HG03060 (cell line): ENCODE measurements around the gene ARHGAP30.
"Not testable (repeated sequence)": the region's sequence is repeated elsewhere in the genome, so short reads cannot be mapped to it uniquely, and the experiment has no call there.

Experiments used
- ATAC-seq: cut with Tn5 transposase; IDR thresholded peaks from one replicate; pipeline ENCODE4 v1.9.1; 2021; ENCODE audit warnings: low read depth, moderate number of reproducible peaks; ENCODE audit not compliant: unreplicated experiment

Gene ARHGAP30

DNA sequence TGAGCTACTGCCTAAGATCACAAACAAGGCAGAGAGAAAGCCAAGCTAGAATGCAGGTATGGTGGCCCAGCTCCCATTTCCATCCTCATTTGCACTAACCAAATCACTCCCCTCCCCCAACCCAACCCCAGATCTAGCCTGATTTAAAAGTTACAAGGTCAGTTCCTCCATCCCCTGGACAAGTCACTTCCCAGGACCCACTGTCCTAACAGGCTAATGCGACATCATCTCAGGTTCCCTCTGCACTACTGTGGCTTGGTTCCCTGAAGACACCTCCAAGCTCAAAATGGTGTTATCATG is 51.1 kb downstream of the ARHGAP30 start:
- no peak for ATAC-seq

DNA sequence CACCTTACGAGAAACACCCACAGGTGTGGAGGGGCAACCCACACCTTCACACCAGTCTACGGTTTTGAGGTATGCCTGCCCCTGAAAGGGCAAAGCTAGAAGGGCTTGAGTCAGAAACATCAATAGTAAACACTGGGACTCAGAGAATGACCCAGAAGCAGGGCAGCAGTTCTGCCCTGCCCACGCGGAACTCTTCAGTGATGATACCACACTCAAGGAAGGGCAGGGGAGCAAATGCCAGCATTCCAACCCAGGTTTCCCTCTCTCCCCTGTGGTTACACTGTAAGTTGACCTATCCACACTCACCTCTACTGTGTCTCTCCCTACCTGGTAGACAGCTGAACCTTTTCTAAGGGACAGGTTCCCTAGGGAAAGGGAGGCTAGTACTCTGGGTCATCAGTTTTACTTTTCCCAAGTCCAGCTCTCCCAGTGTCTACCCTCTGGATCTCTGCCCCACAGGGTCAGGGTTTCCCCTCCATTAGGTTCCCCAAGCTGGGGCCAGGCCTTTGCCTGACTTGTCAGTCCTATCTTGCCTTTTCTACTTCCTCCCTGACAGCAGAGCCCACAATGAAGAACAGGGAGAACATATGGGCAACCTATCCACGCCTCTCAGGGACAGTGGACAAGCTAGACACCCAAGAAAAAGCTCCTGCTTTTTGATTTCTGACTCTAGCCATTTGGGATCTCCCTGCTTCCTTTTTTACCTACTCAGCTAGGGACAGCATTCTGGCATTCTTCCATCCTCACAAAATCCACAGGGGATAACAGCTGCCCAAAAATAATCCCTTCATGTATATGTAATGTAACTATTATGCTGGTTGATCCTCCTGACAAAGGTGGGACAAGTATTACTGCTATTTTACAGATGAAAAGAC is 51.7 kb downstream of the ARHGAP30 start:
- ATAC-seq = no peak

DNA sequence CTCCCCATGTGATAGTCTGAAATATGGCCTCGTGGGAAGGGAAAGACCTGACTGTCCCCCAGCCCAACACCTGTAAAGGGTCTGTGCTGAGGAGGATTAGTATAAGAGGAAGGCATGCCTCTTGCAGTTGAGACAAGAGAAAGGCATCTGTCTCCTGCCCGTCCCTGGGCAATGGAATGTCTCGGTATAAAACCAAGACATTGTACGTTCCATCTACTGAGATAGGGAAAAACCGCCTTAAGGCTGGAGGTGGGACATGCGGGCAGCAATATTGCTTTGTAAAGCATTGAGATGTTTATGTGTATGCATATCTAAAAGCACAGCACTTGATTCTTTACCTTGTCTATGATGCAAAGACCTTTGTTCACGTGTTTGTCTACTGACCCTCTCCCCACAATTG is 52.5 kb downstream of the ARHGAP30 start:
- not testable (repeated sequence) for ATAC-seq

DNA sequence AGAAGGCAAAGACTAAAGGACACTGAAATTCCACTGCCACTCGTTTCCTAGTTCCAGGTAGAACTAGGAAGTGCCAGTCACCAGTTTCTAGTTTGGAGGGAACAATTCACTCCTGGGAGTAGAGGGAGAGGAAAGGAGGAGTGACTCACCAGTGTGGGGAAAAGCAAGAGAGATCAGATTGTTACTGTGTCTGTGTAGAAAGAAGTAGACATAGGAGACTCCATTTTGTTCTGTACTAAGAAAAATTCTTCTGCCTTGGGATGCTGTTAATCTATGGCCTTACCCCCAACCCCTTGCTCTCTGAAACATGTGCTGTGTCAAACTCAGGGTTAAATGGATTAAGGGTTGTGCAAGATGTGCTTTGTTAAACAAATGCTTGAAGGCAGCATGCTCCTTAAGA is 53.0 kb downstream of the ARHGAP30 start:
- not testable (repeated sequence) for ATAC-seq

DNA sequence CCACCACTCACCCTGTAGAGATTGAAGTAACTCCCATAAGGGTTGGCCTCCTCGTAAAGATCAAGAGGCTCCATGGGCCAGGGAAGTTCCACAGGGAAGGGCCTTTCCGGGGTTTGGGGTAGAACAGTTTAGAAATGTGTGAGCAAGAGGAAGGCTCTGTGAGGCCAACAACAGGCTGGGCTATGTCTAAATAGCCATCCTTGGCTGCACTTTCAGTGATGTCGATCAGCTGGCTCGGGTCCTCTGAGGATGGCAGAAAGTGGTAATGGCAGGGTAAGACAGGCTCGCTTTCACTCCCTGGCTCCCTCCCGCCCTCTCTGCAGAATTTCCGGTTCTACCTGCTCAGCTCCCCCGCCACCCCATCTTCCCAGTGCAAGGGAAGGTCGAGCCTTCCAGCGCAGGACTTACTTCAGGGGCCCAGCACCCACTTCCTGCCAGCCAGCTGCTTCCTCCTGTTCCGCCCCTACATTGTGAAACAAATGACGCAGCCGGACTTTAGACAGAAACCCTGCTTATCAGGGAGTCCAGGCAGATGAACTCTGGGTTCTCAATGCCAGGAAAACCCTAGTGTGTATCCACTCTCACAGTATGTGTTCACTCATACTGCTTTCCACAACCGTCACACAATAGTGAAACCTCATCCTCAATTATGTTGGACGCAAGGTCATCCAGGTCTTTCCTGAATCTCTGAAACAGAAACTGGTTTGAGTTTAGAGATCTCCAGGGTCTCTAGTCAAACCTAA is 56.0 kb downstream of the ARHGAP30 start:
- ATAC-seq = peak; percentile 58

DNA sequence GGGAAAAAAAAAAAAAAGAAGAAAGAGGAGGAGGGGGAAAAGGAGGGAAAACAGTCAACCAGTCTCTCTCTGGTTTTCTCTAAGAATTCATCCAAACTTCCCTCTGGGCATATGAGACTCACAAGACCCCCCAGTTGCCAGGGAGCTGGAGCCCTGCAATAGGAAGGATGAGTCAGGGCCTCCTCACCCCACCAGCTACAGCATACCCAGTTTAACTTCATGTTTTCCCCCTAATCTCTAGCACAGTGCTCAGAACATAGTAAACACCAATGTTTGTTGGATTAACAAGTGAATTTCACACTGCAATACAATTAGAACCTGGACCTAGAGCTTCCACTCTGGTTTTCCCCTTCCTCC is 56.6 kb downstream of the ARHGAP30 start:
- peak; percentile 11 for ATAC-seq

DNA sequence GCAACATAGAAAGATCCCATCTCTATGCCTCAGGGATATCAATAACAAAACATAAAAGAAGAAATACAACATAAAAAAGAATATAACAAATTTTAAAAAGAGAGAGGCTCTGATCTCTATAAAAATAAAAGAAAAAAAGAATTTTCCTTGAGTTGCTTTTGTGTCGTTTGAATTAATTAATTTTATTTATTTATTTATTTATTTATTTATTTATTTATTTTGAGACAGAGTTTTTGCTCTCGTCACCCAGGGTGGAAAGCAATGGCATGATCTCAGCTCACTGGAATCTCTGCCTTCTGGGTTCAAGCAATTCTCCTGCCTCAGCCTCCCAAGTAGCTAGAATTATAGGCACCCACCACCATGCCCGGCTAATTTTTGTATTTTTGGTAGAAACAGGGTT is 57.3 kb downstream of the ARHGAP30 start:
- no peak for ATAC-seq

DNA sequence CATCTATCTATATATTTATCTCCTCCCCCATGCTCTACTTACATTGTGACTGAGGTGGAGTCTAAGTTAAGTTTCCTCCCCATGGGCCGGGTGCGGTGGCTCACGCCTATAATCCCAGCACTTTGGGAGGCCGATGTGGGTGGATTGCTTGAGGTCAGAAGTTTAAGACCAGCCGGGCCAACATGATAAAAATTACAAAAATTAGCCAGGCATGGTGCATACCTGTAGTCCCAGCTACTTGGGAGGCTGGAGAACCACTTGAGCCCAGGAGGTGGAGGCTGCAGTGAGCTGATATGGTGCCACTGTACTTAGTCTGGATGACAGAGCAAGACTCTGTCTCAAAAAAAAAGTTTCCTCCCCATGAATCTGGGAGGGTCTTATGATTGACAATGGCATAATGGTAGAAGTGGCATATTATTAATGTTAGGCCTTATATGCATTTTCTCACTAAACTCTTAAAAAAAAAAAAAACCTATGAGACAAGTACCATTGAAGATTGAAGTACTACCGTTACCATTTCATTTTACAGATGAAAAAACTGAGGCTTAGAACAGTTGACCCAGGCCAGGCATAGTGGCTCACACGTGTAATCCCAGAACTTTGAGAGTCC is 60.0 kb downstream of the ARHGAP30 start:
- ATAC-seq = no peak

DNA sequence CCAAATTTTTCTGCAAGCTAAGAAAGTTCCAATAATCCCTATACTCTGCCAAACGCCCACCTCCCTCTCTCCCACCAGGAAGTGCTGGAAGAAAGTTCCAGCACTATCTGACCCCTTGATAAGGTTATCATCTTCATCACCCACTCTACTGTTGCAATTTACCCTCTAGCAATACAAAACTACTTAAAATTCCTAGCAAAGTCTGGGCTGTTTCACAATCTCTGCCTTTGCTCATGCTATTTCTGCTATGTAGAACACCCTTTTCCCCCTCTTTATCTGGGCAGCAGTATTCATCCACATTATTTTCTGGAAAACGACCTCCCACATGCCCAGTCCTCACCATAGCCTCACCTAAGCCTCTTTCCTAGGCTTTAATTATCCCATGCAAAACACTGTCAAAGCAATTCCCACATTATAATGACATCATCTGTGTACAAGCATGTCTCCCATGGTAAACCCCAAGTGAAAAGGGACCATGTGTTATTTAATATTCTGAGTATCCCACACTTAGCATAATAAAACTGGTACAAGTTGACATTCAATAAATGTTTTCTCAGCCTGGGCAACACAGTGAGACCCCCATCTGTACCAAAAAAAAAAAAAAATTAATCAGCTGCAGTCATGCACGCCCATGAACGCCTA is 60.7 kb downstream of the ARHGAP30 start:
- ATAC-seq = no peak

DNA sequence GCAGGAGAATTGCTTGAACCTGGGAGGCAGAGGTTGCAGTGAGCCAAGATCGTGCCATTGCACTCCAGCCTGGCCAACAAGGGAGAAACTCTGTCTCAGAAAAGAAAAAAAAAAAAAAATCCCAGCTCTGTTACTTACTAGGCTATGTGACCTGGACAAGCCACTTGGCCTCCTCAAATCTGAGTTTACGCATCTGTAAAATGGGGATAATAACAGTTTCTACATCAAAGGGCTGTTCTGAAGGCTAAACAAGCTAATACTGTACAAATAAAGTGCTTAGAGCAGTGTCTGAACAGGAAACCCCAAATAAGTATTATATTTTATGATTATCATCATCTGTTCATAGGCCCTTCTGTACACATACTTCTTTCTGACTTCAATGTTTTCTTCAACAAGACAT is 62.3 kb downstream of the ARHGAP30 start:
- no peak for ATAC-seq

DNA sequence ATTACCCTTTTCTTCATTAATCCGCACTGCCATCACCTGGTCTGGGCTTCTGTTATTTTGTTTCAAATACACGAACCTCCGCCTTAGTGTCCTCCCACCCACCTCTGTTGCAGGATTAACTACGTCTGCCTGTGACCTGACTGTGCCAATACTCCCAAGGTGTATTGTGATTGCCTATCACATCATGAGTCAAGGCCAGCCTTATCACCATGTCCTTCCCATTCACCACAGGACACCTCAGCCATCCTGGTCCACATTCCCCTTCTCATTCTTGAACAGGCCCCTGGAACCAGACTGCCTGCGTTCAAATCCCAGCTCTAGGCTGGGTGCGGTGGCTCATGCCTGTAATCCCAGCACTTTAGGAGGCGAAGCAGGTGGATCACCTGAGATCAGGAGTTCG is 63.1 kb downstream of the ARHGAP30 start:
- no peak for ATAC-seq

DNA sequence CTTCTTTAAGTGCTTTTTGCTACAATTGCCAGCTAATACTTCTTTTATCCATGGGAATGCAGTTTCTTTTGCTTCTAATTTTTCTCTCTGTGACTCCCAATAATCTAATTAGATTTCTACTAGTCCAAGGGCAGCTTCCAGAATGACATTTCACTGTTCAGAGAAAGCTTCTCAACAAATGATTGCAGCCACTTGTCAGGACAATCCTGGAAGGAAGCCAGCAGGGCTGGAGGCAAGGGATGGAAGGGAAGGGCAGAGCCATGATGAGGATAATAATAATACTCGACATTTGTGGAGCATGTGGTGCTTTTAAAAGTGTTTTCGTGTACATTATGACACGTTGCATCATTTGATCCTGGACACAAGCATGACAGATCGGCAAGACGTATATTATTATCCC is 68.2 kb downstream of the ARHGAP30 start:
- no peak for ATAC-seq

DNA sequence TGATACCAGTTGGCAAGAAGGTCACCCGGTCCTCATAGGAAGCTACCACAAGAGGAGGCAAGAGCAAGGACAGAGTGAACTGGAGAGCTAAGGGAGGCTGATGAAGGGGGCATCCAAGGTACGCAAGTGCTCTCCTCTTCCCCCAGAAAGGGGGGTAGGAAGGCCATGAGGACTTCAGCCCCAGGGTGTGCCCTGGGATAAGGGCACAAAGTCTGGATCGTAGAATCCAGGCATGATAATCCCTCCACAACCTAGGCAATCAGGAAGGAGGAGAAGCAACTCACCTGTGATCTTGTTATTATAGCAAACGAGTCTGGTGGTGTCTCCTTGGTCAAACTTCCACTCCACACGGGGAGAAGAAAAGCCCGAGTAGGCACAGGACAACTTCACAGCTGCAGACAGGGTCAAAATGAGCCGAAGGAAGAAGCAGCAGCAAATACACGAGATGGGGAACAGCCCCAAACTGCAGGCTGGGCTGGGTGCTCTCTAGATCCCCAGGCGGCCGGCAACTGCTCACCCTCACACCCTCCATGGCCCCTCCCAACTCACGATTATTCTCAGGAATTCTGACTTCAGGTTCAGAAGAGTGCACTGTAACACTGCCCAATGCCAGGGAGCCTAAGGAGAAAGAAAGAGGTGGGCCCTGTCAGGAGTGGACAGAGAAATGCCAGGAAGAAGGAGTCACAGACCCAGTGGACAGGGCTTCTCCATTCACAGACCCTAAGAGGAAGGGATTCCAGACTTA is 68.8 kb downstream of the ARHGAP30 start:
- no peak for ATAC-seq

DNA sequence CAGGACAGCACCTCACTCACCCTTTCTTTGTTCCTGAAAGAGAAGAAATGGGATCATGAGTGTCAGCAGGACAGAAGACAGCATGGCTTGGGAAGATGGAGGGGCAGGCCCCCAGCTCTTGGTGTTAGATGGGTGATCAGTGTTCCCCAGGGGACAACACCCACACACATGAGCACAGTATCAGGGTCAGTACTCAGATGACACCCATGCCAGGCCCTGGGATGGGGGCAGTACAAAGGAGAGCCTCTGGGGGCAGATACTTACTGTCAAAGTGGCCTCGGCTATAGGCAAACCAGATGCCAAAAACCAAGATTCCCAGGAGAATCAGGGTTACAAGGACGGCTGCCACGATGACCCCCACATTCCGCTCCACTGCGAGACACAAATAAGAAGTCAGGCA is 70.3 kb downstream of the ARHGAP30 start:
- no peak for ATAC-seq

DNA sequence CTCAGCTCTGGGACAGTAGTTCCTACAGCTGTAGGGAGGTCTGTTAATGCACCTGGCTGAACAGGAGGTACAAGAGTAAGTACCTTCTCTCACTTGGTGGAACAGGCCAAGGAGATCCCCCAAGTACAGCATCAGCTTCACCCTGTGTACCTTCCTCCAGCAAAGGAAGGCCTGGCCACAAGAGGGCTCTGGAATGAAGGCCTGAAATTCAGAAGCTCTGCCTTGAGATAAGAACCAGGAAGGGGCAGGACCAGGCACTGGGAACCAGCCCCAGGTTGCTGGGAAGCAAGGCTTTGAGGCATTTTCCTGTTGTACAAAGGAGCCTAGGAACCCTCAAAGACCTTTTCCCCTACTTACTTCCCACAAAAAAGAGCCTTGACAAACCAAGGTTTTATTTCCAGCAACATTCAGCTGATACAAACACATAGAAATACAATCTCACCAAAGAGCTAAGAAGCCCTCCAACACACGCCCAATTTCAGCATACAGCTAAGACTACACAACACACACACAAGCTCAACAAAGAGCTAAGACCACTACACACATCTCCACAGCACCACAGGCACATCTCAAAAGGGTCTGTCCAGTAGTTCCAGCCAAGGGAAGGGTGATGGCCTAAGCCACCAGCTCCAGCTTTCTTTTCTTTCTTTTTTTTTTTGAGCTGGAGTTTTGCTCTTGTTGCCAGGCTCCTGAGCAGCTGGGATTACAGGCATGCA is 72.2 kb downstream of the ARHGAP30 start:
- ATAC-seq = no peak
